VCaP (cell line): ENCODE results near the gene HAPLN1.

Experiments used
- H3K27ac ChIP-seq: fragments of 450-650 bp; 2 replicates; pipeline ENCODE4 v1.5.1; 2017
- TF ChIP-seq, protein P1 (sequence below): fragments of 450-650 bp; conservative IDR thresholded peaks from 2 replicates; pipeline ENCODE4 v1.5.1; 2017; ENCODE audit warnings: mild to moderate bottlenecking, moderate library complexity

HAPLN1 gene

DNA sequence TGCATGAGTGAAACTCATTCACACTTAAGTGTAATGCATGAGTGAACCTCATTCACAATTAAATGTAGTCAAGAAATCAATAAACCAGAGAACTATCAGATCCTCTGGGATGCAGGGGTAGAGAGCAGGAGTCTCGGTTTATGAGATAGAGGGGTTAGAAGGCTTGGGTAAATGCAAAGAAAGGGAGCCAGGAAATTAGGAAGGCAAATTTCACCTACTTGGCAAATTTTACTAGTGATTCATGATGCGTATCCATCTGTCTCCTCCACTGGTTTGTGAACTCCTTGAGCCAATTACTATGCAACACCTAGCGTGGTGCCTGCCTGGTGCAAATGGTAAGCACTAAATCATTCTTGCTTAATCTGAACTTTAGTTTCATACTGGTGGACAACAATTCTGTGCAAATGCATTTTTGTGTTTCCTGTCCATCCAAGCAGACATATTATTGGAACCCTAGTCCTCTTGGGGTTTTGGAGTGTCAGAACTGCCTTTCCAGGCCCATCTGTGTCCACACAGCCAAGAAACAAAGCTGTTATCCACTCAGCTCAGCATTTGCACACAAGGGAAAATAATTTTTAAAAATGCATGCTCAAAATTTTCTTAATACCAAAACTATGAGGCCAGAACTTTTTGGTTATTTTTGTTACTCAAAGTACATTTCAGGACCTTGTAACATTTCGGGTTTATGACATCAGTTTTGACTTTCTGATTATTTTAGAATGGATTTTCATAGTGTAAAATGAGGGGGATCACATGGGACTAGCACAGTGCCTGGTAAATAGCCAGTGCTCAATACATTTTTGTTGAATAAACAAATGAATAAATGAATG is 5.2 kb downstream of the HAPLN1 start:
- TF ChIP-seq, protein P1, sequence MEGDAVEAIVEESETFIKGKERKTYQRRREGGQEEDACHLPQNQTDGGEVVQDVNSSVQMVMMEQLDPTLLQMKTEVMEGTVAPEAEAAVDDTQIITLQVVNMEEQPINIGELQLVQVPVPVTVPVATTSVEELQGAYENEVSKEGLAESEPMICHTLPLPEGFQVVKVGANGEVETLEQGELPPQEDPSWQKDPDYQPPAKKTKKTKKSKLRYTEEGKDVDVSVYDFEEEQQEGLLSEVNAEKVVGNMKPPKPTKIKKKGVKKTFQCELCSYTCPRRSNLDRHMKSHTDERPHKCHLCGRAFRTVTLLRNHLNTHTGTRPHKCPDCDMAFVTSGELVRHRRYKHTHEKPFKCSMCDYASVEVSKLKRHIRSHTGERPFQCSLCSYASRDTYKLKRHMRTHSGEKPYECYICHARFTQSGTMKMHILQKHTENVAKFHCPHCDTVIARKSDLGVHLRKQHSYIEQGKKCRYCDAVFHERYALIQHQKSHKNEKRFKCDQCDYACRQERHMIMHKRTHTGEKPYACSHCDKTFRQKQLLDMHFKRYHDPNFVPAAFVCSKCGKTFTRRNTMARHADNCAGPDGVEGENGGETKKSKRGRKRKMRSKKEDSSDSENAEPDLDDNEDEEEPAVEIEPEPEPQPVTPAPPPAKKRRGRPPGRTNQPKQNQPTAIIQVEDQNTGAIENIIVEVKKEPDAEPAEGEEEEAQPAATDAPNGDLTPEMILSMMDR: no peak

DNA sequence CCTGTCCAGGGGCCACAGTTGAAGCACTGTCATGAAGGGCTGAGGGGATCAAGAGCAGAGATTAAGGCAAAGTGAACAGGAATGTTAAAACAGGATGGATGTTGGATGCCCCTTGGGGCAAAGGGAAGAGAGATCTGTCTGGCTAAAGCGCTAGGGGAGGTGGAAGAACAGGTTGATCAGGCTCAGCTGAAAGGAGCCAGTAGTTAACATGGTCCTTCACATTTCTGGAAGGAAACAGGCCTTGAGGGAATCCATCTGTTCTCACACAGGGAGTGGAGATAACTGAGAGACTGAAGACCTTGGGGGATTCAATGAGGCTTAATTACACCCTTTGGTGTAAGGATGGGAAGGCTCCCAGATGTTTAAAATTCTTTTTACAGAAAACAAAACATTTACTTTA is 5.8 kb downstream of the HAPLN1 start:
- no peak overlapping the region for H3K27ac ChIP-seq
- TF ChIP-seq, protein P1: no peak

More for the DNA sequence above, 5.2 kb downstream of the HAPLN1 start:
- H3K27ac ChIP-seq: no peak overlapping the region

GRCh38 chr5:83711982-83712601 is 8.6 kb downstream of the HAPLN1 start:
- no peak overlapping the region for H3K27ac ChIP-seq
- TF ChIP-seq, protein P1: peak; percentile 74

DNA sequence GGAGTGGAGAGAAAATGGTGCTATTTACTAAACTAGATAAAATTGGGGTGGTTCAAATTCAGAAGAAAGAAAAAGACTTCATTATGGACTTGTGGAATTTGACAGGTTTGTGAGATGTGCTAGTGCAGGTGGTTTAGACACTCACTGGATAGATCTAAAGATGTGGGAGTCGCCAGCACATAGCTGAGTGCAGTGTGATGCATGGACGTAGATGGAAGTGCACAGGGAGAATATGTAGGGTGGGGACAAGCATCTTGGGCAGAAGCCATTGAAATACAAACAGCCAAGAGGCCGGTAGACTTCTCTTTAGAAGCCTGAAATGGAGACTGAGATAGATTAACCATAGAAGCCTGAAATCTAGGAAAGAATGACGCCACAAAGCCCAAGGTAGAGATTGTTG is 10.7 kb downstream of the HAPLN1 start:
- TF ChIP-seq, protein P1: no peak
- no peak overlapping the region for H3K27ac ChIP-seq

DNA sequence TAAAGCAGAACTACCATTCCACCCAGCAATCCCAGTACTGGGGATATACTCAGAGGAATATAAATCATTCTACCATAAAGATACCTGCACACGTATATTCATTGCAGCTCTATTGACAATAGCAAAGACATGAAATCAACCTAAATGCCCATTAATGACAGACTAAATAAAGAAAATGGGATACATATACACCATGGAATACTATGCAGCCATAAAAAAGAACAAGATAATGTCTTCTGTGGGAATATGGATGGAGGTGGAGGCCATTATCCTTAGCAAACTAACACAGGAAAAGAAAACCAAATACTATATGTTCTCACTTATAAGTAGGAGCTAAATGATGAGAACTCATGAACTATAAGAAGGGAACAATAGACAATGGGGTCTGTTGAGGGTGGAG is 12.5 kb downstream of the HAPLN1 start:
- no peak overlapping the region for H3K27ac ChIP-seq
- TF ChIP-seq, protein P1: no peak

DNA sequence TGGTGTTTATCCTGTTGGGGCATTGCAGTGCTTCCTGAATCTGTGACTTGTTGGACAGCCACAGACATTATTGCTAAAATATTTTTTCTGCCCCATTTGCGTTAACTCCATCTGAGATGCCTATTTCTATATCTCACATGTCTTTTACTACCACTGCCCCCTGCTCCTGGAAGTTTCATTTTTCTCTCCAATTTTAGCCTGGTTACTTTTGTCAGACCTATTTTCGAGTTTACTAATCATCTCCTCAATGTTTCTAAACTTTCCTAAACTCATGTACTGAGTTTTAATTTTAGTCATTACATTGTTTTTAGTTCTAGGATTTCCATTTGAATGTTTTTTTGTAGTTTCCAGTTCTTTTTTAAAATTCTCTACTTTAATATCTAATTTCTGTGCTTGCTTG is 17.6 kb downstream of the HAPLN1 start:
- TF ChIP-seq, protein P1: no peak
- H3K27ac ChIP-seq: no peak overlapping the region

GRCh38 chr5:83701886-83702285 is 18.8 kb downstream of the HAPLN1 start:
- H3K27ac ChIP-seq: no peak overlapping the region
- TF ChIP-seq, protein P1: no peak
